Brain microvascular endothelial cell (primary cell): Measurements from ENCODE around the gene SAMD5.
A peak's percentile ranks its signal among the peaks of the same experiment; 100 is the strongest.

Source experiments
- DNase-seq: peaks from one replicate; pipeline ENCODE4 v3.0.0-alpha.2; 2020
- H3K27ac ChIP-seq: fragments of 250-450 bp; sonication (Bioruptor Pico); 2 replicates; pipeline ENCODE4 v1.5.1; 2020; ENCODE audit warnings: mild to moderate bottlenecking, moderate library complexity
- H3K27me3 ChIP-seq: fragments of 250-450 bp; sonication (Bioruptor Pico); replicated peaks from 2 replicates; pipeline ENCODE4 v1.5.1; 2020; ENCODE audit warnings: mild to moderate bottlenecking
- H3K36me3 ChIP-seq: fragments of 250-450 bp; sonication (Bioruptor Pico); replicated peaks from 2 replicates; pipeline ENCODE4 v1.5.1; 2020; ENCODE audit warnings: mild to moderate bottlenecking
- H3K4me3 ChIP-seq: 2 replicates; pipeline ENCODE4 v1.5.1; 2011; ENCODE audit warnings: low read depth, mild to moderate bottlenecking, control low read depth, low read length, moderate library complexity
- in situ Hi-C: cut with HindIII; loops from 2 replicates; pipeline ENCODE4 v1.10.0; 2017; ENCODE audit warnings: low sequenced_read_pairs, low pct_ligation_motif_present
- TF ChIP-seq, protein P1 (sequence below): IDR thresholded peaks from 2 replicates; pipeline ENCODE4 v1.5.1; 2011; ENCODE audit warnings: low read depth, mild to moderate bottlenecking, moderate library complexity, low read length, control low read depth, inconsistent platforms; ENCODE audit errors: missing control alignments

Gene SAMD5

DNA sequence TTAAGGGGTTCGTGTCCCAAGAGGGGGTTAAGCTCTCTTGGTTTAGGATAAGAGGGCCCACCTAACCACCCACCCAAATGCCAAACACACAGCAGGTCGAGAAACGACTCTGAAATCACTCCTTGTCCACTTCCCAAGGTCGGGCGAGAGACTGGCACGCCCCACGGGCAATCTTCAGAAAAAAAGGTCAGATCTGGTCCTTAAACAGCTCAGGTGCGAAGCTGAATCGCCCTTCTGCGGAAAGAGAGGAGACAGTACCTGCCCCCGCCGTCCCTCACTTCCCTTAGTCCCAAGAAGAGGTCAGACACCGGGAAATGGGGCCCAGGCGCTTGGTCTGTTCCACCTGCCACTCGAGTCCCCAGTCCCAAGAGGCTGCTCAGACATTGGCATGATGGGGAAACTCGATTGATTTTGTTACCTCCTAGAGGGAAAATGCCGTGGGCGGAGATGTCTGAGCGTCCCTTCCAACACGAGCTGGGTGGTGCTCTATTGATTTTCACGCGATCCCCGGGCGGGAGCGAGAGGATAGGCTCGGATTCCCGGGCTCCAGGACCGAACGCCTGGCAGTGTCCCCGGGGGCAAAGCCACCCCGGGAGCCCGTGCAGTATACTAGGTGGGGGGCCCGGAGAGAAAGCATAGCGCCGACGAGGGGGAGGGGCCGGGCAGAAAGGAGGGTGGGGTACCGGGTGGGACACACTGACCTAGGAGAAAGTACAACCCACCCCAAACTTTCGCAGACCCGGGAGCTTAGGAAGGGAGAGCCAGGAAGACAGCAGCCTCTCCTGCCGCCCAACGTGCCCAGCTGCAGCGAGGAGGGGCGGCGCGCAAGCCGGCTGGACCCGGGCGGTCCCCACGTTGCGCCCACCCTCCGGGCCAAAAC lies 1.1 kb upstream of the SAMD5 start:
- Histone ChIP-seq H3K27me3 (peaks cover 2% of the 10 kb centered on the region), H3K36me3 (no peaks in the 10 kb centered on the region), H3K4me3 (peak overlapping the region; percentile 70), H3K27ac (no peak overlapping the region)
- in situ Hi-C loops, result no loop called here
- TF ChIP-seq, protein P1, sequence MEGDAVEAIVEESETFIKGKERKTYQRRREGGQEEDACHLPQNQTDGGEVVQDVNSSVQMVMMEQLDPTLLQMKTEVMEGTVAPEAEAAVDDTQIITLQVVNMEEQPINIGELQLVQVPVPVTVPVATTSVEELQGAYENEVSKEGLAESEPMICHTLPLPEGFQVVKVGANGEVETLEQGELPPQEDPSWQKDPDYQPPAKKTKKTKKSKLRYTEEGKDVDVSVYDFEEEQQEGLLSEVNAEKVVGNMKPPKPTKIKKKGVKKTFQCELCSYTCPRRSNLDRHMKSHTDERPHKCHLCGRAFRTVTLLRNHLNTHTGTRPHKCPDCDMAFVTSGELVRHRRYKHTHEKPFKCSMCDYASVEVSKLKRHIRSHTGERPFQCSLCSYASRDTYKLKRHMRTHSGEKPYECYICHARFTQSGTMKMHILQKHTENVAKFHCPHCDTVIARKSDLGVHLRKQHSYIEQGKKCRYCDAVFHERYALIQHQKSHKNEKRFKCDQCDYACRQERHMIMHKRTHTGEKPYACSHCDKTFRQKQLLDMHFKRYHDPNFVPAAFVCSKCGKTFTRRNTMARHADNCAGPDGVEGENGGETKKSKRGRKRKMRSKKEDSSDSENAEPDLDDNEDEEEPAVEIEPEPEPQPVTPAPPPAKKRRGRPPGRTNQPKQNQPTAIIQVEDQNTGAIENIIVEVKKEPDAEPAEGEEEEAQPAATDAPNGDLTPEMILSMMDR, result no peak
- peak; percentile 16 for DNase-seq

DNA sequence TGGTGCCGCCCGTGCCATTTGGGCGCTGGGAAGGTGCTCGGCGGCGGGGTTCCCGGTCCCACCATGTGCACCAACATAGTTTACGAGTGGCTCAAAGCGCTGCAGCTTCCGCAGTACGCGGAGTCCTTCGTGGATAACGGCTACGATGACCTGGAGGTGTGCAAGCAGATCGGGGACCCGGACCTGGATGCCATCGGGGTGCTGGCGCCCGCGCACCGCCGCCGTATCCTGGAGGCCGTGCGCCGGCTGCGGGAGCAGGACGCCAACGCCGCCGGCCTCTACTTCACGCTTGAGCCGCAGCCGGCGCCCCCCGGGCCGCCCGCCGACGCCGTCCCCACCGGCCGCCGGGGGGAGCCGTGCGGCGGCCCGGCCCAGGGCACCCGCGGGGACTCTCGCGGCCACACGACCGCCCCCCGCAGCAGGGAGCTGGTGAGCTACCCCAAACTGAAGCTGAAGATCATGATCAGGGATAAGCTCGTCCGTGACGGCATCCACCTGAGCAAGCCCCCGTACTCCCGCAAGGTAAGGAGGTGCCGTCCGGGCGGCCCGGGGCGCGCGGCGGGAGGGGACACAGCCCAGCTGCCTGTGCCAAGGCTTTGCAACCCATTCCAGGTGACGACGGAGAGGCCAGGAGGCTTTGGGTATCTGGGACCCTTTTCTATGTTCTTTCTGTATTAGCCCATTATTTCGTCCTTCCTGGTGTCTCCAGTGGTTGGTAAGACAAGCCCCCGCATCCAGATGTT lies 547 bp downstream of the SAMD5 start:
- Histone ChIP-seq H3K4me3 (peak overlapping the region; percentile 70), H3K27me3 (peaks cover 2% of the 10 kb centered on the region), H3K36me3 (no peaks in the 10 kb centered on the region), H3K27ac (no peak overlapping the region)
- in situ Hi-C loops, result no loop called here
- DNase-seq, result no peak
- TF ChIP-seq, protein P1, result peak; percentile 2

DNA sequence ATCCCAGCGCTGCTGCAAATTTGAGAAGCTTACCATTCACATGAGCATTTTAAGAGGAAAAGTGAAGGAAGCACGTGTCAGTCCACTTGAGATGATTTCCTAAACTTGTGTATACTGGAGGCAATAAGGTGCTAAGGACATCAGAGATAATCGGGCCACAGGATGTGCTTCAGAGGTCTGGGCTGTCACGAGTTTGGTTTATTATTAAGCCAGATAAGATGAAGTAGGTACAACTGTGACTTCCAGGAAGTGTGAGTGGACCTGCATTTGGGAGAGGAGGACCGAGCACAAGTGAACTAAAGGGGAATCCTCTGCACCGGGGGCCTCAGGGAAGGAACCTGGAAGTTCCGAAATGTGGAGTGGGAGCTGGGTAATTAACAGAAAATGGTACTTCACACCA lies 1.4 kb downstream of the SAMD5 start:
- H3K27me3 ChIP-seq, result peaks cover 2% of the 10 kb centered on the region
- no peaks in the 10 kb centered on the region for H3K36me3 ChIP-seq
- no peak for DNase-seq
- H3K4me3 ChIP-seq, result no peak overlapping the region
- in situ Hi-C loops, result no loop called here
- no peak overlapping the region for H3K27ac ChIP-seq
- TF ChIP-seq, protein P1, result no peak

DNA sequence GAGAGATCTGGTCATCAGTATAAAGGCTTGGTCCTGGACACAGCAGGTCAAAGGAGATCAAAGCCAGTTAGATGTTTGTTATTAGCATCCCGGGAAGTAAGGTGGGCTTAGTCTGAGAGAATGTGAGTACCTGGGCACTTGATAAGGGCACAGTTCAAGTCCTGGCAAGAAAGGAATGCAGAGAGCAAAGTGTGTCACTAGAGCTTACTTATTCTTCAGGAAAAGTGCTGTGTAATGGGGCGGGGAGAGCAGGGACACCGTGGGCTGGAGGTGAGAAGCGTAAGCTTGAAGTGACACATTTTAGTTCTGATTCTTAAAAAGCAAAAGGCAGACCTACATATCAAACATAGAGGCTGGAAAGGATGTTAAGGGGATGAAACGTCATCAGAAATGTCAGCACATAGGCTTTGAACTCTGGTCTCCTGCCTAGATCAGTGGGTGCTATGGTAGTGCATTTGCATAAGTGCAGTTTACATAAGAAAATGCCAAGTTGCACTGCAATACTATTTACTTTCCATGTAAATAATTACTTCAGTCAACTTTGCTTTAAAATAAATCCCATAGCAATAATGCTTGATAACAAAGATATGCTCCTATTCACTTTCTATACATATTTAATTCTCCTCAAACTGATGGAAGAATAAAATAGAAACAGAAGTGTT lies 2.6 kb downstream of the SAMD5 start:
- Histone ChIP-seq H3K4me3 (no peak overlapping the region), H3K36me3 (no peaks in the 10 kb centered on the region), H3K27me3 (peaks cover 2% of the 10 kb centered on the region), H3K27ac (no peak overlapping the region)
- TF ChIP-seq, protein P1, result no peak
- in situ Hi-C loops, result no loop called here
- DNase-seq, result no peak

DNA sequence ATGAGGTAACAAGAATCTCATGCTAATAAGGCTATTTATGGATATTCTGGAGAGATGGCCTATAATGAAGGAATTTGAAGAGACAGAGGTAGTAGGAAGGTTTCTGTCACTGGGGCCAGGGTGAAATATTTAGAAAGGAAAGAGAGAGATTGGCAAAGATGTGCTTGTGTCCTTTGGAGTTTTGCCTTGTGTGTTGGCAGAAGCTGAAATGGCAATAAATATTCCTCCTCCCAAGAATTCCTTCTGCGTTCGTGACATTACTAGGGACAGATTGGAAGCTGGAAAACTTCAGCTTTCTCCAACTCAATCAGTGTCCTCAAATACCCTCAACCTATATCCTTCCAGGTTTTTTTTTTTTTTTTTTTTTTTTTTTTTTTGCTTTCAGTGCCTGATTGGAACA lies 6.3 kb downstream of the SAMD5 start:
- Histone ChIP-seq H3K36me3 (no peaks in the 10 kb centered on the region), H3K27me3 (peaks cover 2% of the 10 kb centered on the region), H3K4me3 (no peak overlapping the region), H3K27ac (no peak overlapping the region)
- TF ChIP-seq, protein P1, result no peak
- in situ Hi-C loops, result no loop called here
- DNase-seq, result no peak
